GM23338 (cell line): ENCODE measurements around the gene RGS21. TPM values are rescaled to one million over a fixed set of nuclear protein-coding genes. Genes with fewer than 3 reads are reported as not detected.

ENCODE experiments used
- ATAC-seq: fragments of 200-7000 bp; cut with Tn5 transposase; 3 replicates; pipeline ENCODE4 v1.9.1; 2020
- DNase-seq: peaks from one replicate; pipeline ENCODE4 v3.0.0-alpha.2; 2015; ENCODE audit warnings: low spot score
- H2AFZ ChIP-seq: fragments of 200-600 bp; sonication (generic); 2 replicates; pipeline ENCODE4 v1.8.0; 2016; ENCODE audit warnings: antibody characterized with exemption, mild to moderate bottlenecking, moderate library complexity
- H3F3A ChIP-seq: fragments of 200-600 bp; sonication (generic); replicated peaks from 2 replicates; pipeline ENCODE4 v1.8.0; 2017; ENCODE audit warnings: antibody characterized with exemption, mixed run types, low read depth
- H3K27ac ChIP-seq: fragments of 200-600 bp; sonication (generic); 2 replicates; pipeline ENCODE4 v1.6.1; 2016; ENCODE audit warnings: low read depth
- H3K27me3 ChIP-seq: fragments of 200-600 bp; sonication (generic); 2 replicates; pipeline ENCODE4 v1.8.0; 2016; ENCODE audit warnings: mild to moderate bottlenecking, mixed run types, moderate library complexity; ENCODE audit not compliant: insufficient read depth
- H3K36me3 ChIP-seq: fragments of 200-600 bp; sonication (generic); 2 replicates; pipeline ENCODE4 v1.8.0; 2016; ENCODE audit warnings: mild to moderate bottlenecking; ENCODE audit not compliant: insufficient read depth
- H3K4me1 ChIP-seq: fragments of 200-600 bp; sonication (generic); 2 replicates; pipeline ENCODE4 v1.8.0; 2016; ENCODE audit warnings: mild to moderate bottlenecking, moderate library complexity; ENCODE audit not compliant: insufficient read depth
- H3K4me2 ChIP-seq: fragments of 200-600 bp; sonication (generic); 2 replicates; pipeline ENCODE4 v1.7.1; 2017; ENCODE audit warnings: mixed run types
- H3K4me3 ChIP-seq: fragments of 200-600 bp; sonication (generic); 2 replicates; pipeline ENCODE4 v1.6.1; 2016; ENCODE audit warnings: mixed run types
- H3K79me2 ChIP-seq: fragments of 200-600 bp; sonication (generic); replicated peaks from 2 replicates; pipeline ENCODE4 v1.8.0; 2017; ENCODE audit warnings: mild to moderate bottlenecking; ENCODE audit not compliant: insufficient read depth
- H3K9me2 ChIP-seq: fragments of 200-600 bp; sonication (generic); 2 replicates; pipeline ENCODE4 v1.8.0; 2017; ENCODE audit not compliant: insufficient read depth
- H4K20me1 ChIP-seq: fragments of 200-600 bp; sonication (generic); replicated peaks from 2 replicates; pipeline ENCODE4 v1.8.0; 2017; ENCODE audit warnings: mild to moderate bottlenecking; ENCODE audit not compliant: insufficient read depth
- H3K27ac Mint-ChIP-seq: 2 replicates; pipeline ENCODE4 v1.8.0; 2020; ENCODE audit warnings: inconsistent platforms, mild to moderate bottlenecking, moderate library complexity, mixed read lengths
- H3K27me3 Mint-ChIP-seq: 3 replicates; pipeline ENCODE4 v1.8.0; 2022; ENCODE audit warnings: low read depth, mild to moderate bottlenecking, moderate library complexity, mixed read lengths, inconsistent platforms; ENCODE audit not compliant: insufficient read depth, poor library complexity
- H3K36me3 Mint-ChIP-seq: 3 replicates; pipeline ENCODE4 v1.8.0; 2021; ENCODE audit warnings: low read depth, mild to moderate bottlenecking, inconsistent platforms, moderate library complexity, mixed read lengths
- H3K4me1 Mint-ChIP-seq: 3 replicates; pipeline ENCODE4 v1.8.0; 2020; ENCODE audit warnings: mild to moderate bottlenecking, inconsistent platforms, mixed read lengths
- H3K4me3 Mint-ChIP-seq: 3 replicates; pipeline ENCODE4 v1.8.0; 2021; ENCODE audit warnings: moderate library complexity, mild to moderate bottlenecking, inconsistent platforms, mixed read lengths
- H3K9me3 Mint-ChIP-seq: 3 replicates; pipeline ENCODE4 v1.8.0; 2020; ENCODE audit warnings: moderate library complexity, mild to moderate bottlenecking, inconsistent platforms, mixed read lengths
- CREB1 ChIP-seq: fragments of 250-450 bp; sonication (Bioruptor Pico); IDR thresholded peaks from 2 replicates; pipeline ENCODE4 v1.5.0; 2020; ENCODE audit warnings: low read depth, mild to moderate bottlenecking, moderate library complexity
- EZH2 ChIP-seq: fragments of 200-600 bp; sonication (generic); IDR thresholded peaks from one replicate; pipeline ENCODE4 v1.8.0; 2017; ENCODE audit warnings: antibody characterized with exemption, mild to moderate bottlenecking, low read depth; ENCODE audit not compliant: unreplicated experiment
- EZH2phosphoT487 ChIP-seq: fragments of 200-600 bp; sonication (generic); IDR thresholded peaks from one replicate; pipeline ENCODE4 v1.8.1; 2018; ENCODE audit warnings: antibody characterized with exemption; ENCODE audit not compliant: unreplicated experiment
- JUNB ChIP-seq: IDR thresholded peaks from one replicate; pipeline ENCODE4 v1.6.1; 2016; ENCODE audit warnings: antibody characterized with exemption; ENCODE audit not compliant: unreplicated experiment
- NANOG ChIP-seq: IDR thresholded peaks from 2 replicates; pipeline ENCODE4 v1.6.1; 2016; ENCODE audit warnings: antibody characterized with exemption, borderline replicate concordance
- POLR2AphosphoS5 ChIP-seq: IDR thresholded peaks from 2 replicates; pipeline ENCODE4 v1.6.1; 2016; ENCODE audit warnings: antibody characterized with exemption, low read depth
- STAT1 ChIP-seq: IDR thresholded peaks from one replicate; pipeline ENCODE4 v1.6.1; 2016; ENCODE audit warnings: antibody characterized with exemption; ENCODE audit not compliant: unreplicated experiment
- ZNF114 ChIP-seq: fragments of 250-450 bp; sonication (Bioruptor Pico); IDR thresholded peaks from 2 replicates; pipeline ENCODE4 v1.5.0; 2020; ENCODE audit warnings: mild to moderate bottlenecking, moderate library complexity
- ZNF331 ChIP-seq: fragments of 250-450 bp; sonication (Bioruptor Pico); IDR thresholded peaks from 2 replicates; pipeline ENCODE4 v1.5.0; 2020; ENCODE audit warnings: low read depth, mild to moderate bottlenecking, moderate library complexity
- polyA plus RNA-seq: library from polyadenylated mRNA; unstranded; fragments of >200 nt; fragmentation: Nextera tagmentation; extraction: Ambion mirVana; gene quantifications from 2 replicates; pipeline ENCODE4 v1.2.1, GENCODE V29; 2016
- total RNA-seq: library from RNA; depleted of rRNA; stranded (reverse); fragments of >200 nt; shearing (Covaris generic); gene quantifications from 2 replicates; pipeline ENCODE4 v1.2.3, GENCODE V29; 2014
- TF ChIP-seq, protein P1 (sequence below): fragments of 250-450 bp; sonication (Bioruptor Pico); IDR thresholded peaks from 2 replicates; pipeline ENCODE4 v1.5.0; 2020; ENCODE audit warnings: mild to moderate bottlenecking, moderate library complexity
- TF ChIP-seq, protein P2 (sequence below), 2 experiments: fragments of 200-600 bp in 1 of 2; sonication (generic) in 1 of 2; conservative IDR thresholded peaks; 2 replicates each; pipeline versions ENCODE4 v1.5.1 to v1.6.1; 2016 to 2017; ENCODE audit warnings: antibody characterized with exemption in 2 of 2, low read depth in 2 of 2, mild to moderate bottlenecking in 2 of 2, moderate library complexity in 1 of 2
- TF ChIP-seq, protein P3 (sequence below): IDR thresholded peaks from 2 replicates; pipeline ENCODE4 v1.6.1; 2016; ENCODE audit warnings: antibody characterized with exemption
- TF ChIP-seq, protein P4 (sequence below): IDR thresholded peaks from one replicate; pipeline ENCODE4 v1.6.1; 2018; ENCODE audit warnings: antibody characterized with exemption; ENCODE audit not compliant: unreplicated experiment

The RGS21 gene
- total and polyA plus RNA-seq, 2 experiments from 2014 or later = not detected

DNA sequence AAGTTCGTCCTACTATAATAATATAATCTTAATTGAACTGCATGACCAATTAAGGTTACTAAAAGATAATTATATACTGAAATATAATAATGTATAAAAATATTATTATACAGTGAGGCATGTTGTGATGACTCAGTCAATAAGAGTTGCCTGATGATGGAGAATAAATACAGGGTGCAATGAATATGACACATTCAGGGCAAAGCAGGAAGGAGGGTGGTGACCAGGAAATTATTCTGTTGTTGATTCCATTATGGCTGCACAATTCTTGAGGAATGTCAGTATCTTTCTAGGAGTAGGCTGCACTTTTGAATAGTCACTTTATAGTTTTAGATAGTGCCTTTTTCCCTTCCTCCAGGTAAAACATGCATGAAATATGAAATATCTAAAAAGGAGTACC lies 46.4 kb upstream of the RGS21 start:
- no peaks in the 10 kb centered on the region for H3K27me3 Mint-ChIP-seq

More for the DNA sequence above, 46.4 kb upstream of the RGS21 start:
- no peaks in the 10 kb centered on the region for H3K9me2 ChIP-seq
- H4K20me1 ChIP-seq = no peaks in the 10 kb centered on the region
- H3K27ac Mint-ChIP-seq = no peak overlapping the region
- no peak for ATAC-seq
- H3K27ac ChIP-seq = no peak overlapping the region
- no peaks in the 10 kb centered on the region for H3K36me3 ChIP-seq
- H3F3A ChIP-seq = no peaks in the 10 kb centered on the region
- no peaks in the 10 kb centered on the region for H3K27me3 ChIP-seq
- H3K4me2 ChIP-seq = no peak overlapping the region
- H3K4me1 Mint-ChIP-seq = no peaks in the 10 kb centered on the region
- H3K4me3 Mint-ChIP-seq = no peak overlapping the region
- no peaks in the 10 kb centered on the region for H3K36me3 Mint-ChIP-seq
- H3K79me2 ChIP-seq = no peaks in the 10 kb centered on the region
- no peaks in the 10 kb centered on the region for H3K4me1 ChIP-seq
- no peak overlapping the region for H3K4me3 ChIP-seq
- no peak overlapping the region for H2AFZ ChIP-seq
- DNase-seq = no peak
- no peaks in the 10 kb centered on the region for H3K9me3 Mint-ChIP-seq
- TF ChIP-seq ZNF114 (CRISPR knock-in tag) (no peak), POLR2AphosphoS5 (no peak), CREB1 (CRISPR knock-in tag) (no peak), NANOG (no peak), JUNB (no peak), STAT1 (no peak), EZH2phosphoT487 (no peak), ZNF331 (CRISPR knock-in tag) (no peak), EZH2 (no peak)
- TF ChIP-seq, protein P1, sequence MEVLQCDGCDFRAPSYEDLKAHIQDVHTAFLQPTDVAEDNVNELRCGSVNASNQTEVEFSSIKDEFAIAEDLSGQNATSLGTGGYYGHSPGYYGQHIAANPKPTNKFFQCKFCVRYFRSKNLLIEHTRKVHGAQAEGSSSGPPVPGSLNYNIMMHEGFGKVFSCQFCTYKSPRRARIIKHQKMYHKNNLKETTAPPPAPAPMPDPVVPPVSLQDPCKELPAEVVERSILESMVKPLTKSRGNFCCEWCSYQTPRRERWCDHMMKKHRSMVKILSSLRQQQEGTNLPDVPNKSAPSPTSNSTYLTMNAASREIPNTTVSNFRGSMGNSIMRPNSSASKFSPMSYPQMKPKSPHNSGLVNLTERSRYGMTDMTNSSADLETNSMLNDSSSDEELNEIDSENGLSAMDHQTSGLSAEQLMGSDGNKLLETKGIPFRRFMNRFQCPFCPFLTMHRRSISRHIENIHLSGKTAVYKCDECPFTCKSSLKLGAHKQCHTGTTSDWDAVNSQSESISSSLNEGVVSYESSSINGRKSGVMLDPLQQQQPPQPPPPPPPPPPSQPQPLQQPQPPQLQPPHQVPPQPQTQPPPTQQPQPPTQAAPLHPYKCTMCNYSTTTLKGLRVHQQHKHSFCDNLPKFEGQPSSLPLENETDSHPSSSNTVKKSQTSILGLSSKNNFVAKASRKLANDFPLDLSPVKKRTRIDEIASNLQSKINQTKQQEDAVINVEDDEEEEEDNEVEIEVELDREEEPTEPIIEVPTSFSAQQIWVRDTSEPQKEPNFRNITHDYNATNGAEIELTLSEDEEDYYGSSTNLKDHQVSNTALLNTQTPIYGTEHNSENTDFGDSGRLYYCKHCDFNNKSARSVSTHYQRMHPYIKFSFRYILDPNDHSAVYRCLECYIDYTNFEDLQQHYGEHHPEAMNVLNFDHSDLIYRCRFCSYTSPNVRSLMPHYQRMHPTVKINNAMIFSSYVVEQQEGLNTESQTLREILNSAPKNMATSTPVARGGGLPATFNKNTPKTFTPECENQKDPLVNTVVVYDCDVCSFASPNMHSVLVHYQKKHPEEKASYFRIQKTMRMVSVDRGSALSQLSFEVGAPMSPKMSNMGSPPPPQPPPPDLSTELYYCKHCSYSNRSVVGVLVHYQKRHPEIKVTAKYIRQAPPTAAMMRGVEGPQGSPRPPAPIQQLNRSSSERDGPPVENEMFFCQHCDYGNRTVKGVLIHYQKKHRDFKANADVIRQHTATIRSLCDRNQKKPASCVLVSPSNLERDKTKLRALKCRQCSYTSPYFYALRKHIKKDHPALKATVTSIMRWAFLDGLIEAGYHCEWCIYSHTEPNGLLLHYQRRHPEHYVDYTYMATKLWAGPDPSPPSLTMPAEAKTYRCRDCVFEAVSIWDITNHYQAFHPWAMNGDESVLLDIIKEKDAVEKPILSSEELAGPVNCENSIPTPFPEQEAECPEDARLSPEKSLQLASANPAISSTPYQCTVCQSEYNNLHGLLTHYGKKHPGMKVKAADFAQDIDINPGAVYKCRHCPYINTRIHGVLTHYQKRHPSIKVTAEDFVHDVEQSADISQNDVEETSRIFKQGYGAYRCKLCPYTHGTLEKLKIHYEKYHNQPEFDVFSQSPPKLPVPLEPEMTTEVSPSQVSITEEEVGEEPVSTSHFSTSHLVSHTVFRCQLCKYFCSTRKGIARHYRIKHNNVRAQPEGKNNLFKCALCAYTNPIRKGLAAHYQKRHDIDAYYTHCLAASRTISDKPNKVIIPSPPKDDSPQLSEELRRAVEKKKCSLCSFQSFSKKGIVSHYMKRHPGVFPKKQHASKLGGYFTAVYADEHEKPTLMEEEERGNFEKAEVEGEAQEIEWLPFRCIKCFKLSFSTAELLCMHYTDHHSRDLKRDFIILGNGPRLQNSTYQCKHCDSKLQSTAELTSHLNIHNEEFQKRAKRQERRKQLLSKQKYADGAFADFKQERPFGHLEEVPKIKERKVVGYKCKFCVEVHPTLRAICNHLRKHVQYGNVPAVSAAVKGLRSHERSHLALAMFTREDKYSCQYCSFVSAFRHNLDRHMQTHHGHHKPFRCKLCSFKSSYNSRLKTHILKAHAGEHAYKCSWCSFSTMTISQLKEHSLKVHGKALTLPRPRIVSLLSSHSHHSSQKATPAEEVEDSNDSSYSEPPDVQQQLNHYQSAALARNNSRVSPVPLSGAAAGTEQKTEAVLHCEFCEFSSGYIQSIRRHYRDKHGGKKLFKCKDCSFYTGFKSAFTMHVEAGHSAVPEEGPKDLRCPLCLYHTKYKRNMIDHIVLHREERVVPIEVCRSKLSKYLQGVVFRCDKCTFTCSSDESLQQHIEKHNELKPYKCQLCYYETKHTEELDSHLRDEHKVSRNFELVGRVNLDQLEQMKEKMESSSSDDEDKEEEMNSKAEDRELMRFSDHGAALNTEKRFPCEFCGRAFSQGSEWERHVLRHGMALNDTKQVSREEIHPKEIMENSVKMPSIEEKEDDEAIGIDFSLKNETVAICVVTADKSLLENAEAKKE (CRISPR knock-in tag) = no peak
- TF ChIP-seq, protein P2, sequence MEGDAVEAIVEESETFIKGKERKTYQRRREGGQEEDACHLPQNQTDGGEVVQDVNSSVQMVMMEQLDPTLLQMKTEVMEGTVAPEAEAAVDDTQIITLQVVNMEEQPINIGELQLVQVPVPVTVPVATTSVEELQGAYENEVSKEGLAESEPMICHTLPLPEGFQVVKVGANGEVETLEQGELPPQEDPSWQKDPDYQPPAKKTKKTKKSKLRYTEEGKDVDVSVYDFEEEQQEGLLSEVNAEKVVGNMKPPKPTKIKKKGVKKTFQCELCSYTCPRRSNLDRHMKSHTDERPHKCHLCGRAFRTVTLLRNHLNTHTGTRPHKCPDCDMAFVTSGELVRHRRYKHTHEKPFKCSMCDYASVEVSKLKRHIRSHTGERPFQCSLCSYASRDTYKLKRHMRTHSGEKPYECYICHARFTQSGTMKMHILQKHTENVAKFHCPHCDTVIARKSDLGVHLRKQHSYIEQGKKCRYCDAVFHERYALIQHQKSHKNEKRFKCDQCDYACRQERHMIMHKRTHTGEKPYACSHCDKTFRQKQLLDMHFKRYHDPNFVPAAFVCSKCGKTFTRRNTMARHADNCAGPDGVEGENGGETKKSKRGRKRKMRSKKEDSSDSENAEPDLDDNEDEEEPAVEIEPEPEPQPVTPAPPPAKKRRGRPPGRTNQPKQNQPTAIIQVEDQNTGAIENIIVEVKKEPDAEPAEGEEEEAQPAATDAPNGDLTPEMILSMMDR (conservative IDR thresholded peaks at IDR 0.05; ENCODE audit: low read depth in 2 of 2) = no peak
- TF ChIP-seq, protein P3, sequence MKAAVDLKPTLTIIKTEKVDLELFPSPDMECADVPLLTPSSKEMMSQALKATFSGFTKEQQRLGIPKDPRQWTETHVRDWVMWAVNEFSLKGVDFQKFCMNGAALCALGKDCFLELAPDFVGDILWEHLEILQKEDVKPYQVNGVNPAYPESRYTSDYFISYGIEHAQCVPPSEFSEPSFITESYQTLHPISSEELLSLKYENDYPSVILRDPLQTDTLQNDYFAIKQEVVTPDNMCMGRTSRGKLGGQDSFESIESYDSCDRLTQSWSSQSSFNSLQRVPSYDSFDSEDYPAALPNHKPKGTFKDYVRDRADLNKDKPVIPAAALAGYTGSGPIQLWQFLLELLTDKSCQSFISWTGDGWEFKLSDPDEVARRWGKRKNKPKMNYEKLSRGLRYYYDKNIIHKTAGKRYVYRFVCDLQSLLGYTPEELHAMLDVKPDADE = no peak
- TF ChIP-seq, protein P4, sequence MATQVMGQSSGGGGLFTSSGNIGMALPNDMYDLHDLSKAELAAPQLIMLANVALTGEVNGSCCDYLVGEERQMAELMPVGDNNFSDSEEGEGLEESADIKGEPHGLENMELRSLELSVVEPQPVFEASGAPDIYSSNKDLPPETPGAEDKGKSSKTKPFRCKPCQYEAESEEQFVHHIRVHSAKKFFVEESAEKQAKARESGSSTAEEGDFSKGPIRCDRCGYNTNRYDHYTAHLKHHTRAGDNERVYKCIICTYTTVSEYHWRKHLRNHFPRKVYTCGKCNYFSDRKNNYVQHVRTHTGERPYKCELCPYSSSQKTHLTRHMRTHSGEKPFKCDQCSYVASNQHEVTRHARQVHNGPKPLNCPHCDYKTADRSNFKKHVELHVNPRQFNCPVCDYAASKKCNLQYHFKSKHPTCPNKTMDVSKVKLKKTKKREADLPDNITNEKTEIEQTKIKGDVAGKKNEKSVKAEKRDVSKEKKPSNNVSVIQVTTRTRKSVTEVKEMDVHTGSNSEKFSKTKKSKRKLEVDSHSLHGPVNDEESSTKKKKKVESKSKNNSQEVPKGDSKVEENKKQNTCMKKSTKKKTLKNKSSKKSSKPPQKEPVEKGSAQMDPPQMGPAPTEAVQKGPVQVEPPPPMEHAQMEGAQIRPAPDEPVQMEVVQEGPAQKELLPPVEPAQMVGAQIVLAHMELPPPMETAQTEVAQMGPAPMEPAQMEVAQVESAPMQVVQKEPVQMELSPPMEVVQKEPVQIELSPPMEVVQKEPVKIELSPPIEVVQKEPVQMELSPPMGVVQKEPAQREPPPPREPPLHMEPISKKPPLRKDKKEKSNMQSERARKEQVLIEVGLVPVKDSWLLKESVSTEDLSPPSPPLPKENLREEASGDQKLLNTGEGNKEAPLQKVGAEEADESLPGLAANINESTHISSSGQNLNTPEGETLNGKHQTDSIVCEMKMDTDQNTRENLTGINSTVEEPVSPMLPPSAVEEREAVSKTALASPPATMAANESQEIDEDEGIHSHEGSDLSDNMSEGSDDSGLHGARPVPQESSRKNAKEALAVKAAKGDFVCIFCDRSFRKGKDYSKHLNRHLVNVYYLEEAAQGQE = no peak
